ENCODE measurements around the gene TAS2R1.
"Not testable (repeated sequence)": the region's sequence is repeated elsewhere in the genome, so short reads cannot be mapped to it uniquely, and the experiment has no call there.

The TAS2R1 gene

GRCh38 chr5:9605041-9605838 is 24.9 kb downstream of the TAS2R1 start:
- H3K36me3 ChIP-seq (ENCODE audit: control insufficient read depth, insufficient read depth, low read length): no peaks in the 10 kb centered on the region
- H3K9me3 ChIP-seq (ENCODE audit: control insufficient read depth, insufficient read depth, low read length): no peaks in the 10 kb centered on the region
- no peaks in the 10 kb centered on the region for H3K4me1 ChIP-seq (ENCODE audit: control insufficient read depth, insufficient read depth, low read length)
- H3K27ac ChIP-seq (ENCODE audit: low read depth, low read length): no peak overlapping the region
- no peaks in the 10 kb centered on the region for H3K27me3 ChIP-seq (ENCODE audit: control insufficient read depth, insufficient read depth, low read length)
- no peak overlapping the region for H3K9ac ChIP-seq (ENCODE audit: low read depth, low read length)
- no peak overlapping the region for H3K4me3 ChIP-seq (ENCODE audit: low read depth, low read length)

GRCh38 chr5:9604416-9604815 is 25.7 kb downstream of the TAS2R1 start:
- no peaks in the 10 kb centered on the region for H3K27me3 ChIP-seq (ENCODE audit: control insufficient read depth, insufficient read depth, low read length)
- no peaks in the 10 kb centered on the region for H3K4me1 ChIP-seq (ENCODE audit: control insufficient read depth, insufficient read depth, low read length)
- no peak overlapping the region for H3K4me3 ChIP-seq (ENCODE audit: low read depth, low read length)
- H3K9me3 ChIP-seq (ENCODE audit: control insufficient read depth, insufficient read depth, low read length): no peaks in the 10 kb centered on the region
- H3K36me3 ChIP-seq (ENCODE audit: control insufficient read depth, insufficient read depth, low read length): no peaks in the 10 kb centered on the region
- no peak overlapping the region for H3K27ac ChIP-seq (ENCODE audit: low read depth, low read length)
- H3K9ac ChIP-seq (ENCODE audit: low read depth, low read length): no peak overlapping the region

GRCh38 chr5:9601055-9601739 is 29.0 kb downstream of the TAS2R1 start:
- Histone ChIP-seq H3K9me3 (ENCODE audit: control insufficient read depth, insufficient read depth, low read length) (no peaks in the 10 kb centered on the region), H3K27me3 (ENCODE audit: control insufficient read depth, insufficient read depth, low read length) (no peaks in the 10 kb centered on the region), H3K27ac (ENCODE audit: low read depth, low read length) (no peak overlapping the region), H3K9ac (ENCODE audit: low read depth, low read length) (no peak overlapping the region), H3K4me1 (ENCODE audit: control insufficient read depth, insufficient read depth, low read length) (peaks cover 10% of the 10 kb centered on the region), H3K36me3 (ENCODE audit: control insufficient read depth, insufficient read depth, low read length) (no peaks in the 10 kb centered on the region), H3K4me3 (ENCODE audit: low read depth, low read length) (no peak overlapping the region)

- H3K36me3 ChIP-seq (ENCODE audit: control insufficient read depth, insufficient read depth, low read length): no peaks in the 10 kb centered on the region
- peaks cover 10% of the 10 kb centered on the region for H3K4me1 ChIP-seq (ENCODE audit: control insufficient read depth, insufficient read depth, low read length)
- no peak overlapping the region for H3K4me3 ChIP-seq (ENCODE audit: low read depth, low read length)
- H3K27ac ChIP-seq (ENCODE audit: low read depth, low read length): peak overlapping the region; percentile 10
- H3K27me3 ChIP-seq (ENCODE audit: control insufficient read depth, insufficient read depth, low read length): no peaks in the 10 kb centered on the region
- no peaks in the 10 kb centered on the region for H3K9me3 ChIP-seq (ENCODE audit: control insufficient read depth, insufficient read depth, low read length)
- H3K9ac ChIP-seq (ENCODE audit: low read depth, low read length): no peak overlapping the region
Observed at GRCh38 chr5:9599391-9599790, 30.8 kb downstream of the TAS2R1 start.

- H3K9me3 ChIP-seq (ENCODE audit: control insufficient read depth, insufficient read depth, low read length); H3K4me3 ChIP-seq (ENCODE audit: low read depth, low read length); H3K27ac ChIP-seq (ENCODE audit: low read depth, low read length); H3K27me3 ChIP-seq (ENCODE audit: control insufficient read depth, insufficient read depth, low read length); H3K9ac ChIP-seq (ENCODE audit: low read depth, low read length); H3K36me3 ChIP-seq (ENCODE audit: control insufficient read depth, insufficient read depth, low read length): not testable (repeated sequence)
- H3K4me1 ChIP-seq (ENCODE audit: control insufficient read depth, insufficient read depth, low read length): peaks cover 10% of the 10 kb centered on the region
Observed at GRCh38 chr5:9598329-9598728, 31.8 kb downstream of the TAS2R1 start.

- peaks cover 10% of the 10 kb centered on the region for H3K4me1 ChIP-seq (ENCODE audit: control insufficient read depth, insufficient read depth, low read length)
- H3K36me3 ChIP-seq (ENCODE audit: control insufficient read depth, insufficient read depth, low read length); H3K27ac ChIP-seq (ENCODE audit: low read depth, low read length); H3K9me3 ChIP-seq (ENCODE audit: control insufficient read depth, insufficient read depth, low read length); H3K9ac ChIP-seq (ENCODE audit: low read depth, low read length); H3K4me3 ChIP-seq (ENCODE audit: low read depth, low read length); H3K27me3 ChIP-seq (ENCODE audit: control insufficient read depth, insufficient read depth, low read length): not testable (repeated sequence)
Observed at GRCh38 chr5:9597322-9597721, 32.8 kb downstream of the TAS2R1 start.

- Histone ChIP-seq H3K27me3 (ENCODE audit: control insufficient read depth, insufficient read depth, low read length) (no peaks in the 10 kb centered on the region), H3K36me3 (ENCODE audit: control insufficient read depth, insufficient read depth, low read length) (no peaks in the 10 kb centered on the region), H3K4me1 (ENCODE audit: control insufficient read depth, insufficient read depth, low read length) (peaks cover 10% of the 10 kb centered on the region), H3K4me3 (ENCODE audit: low read depth, low read length) (no peak overlapping the region), H3K9me3 (ENCODE audit: control insufficient read depth, insufficient read depth, low read length) (no peaks in the 10 kb centered on the region), H3K27ac (ENCODE audit: low read depth, low read length) (no peak overlapping the region), H3K9ac (ENCODE audit: low read depth, low read length) (no peak overlapping the region)
Observed at GRCh38 chr5:9596824-9597223, 33.3 kb downstream of the TAS2R1 start.

- Histone ChIP-seq H3K9me3 (ENCODE audit: control insufficient read depth, insufficient read depth, low read length) (no peaks in the 10 kb centered on the region), H3K27ac (ENCODE audit: low read depth, low read length) (no peak overlapping the region), H3K4me3 (ENCODE audit: low read depth, low read length) (no peak overlapping the region), H3K4me1 (ENCODE audit: control insufficient read depth, insufficient read depth, low read length) (peaks cover 10% of the 10 kb centered on the region), H3K27me3 (ENCODE audit: control insufficient read depth, insufficient read depth, low read length) (no peaks in the 10 kb centered on the region), H3K9ac (ENCODE audit: low read depth, low read length) (no peak overlapping the region), H3K36me3 (ENCODE audit: control insufficient read depth, insufficient read depth, low read length) (no peaks in the 10 kb centered on the region)
Observed at GRCh38 chr5:9596171-9596780, 33.9 kb downstream of the TAS2R1 start.

GRCh38 chr5:9594913-9595312 is 35.2 kb downstream of the TAS2R1 start:
- H3K27ac ChIP-seq (ENCODE audit: low read depth, low read length): no peak overlapping the region
- H3K9me3 ChIP-seq (ENCODE audit: control insufficient read depth, insufficient read depth, low read length): no peaks in the 10 kb centered on the region
- H3K4me3 ChIP-seq (ENCODE audit: low read depth, low read length): no peak overlapping the region
- no peaks in the 10 kb centered on the region for H3K36me3 ChIP-seq (ENCODE audit: control insufficient read depth, insufficient read depth, low read length)
- H3K27me3 ChIP-seq (ENCODE audit: control insufficient read depth, insufficient read depth, low read length): no peaks in the 10 kb centered on the region
- H3K9ac ChIP-seq (ENCODE audit: low read depth, low read length): no peak overlapping the region
- peaks cover 10% of the 10 kb centered on the region for H3K4me1 ChIP-seq (ENCODE audit: control insufficient read depth, insufficient read depth, low read length)

GRCh38 chr5:9589049-9589835 is 40.9 kb downstream of the TAS2R1 start:
- no peak overlapping the region for H3K27ac ChIP-seq (ENCODE audit: low read depth, low read length)
- H3K4me3 ChIP-seq (ENCODE audit: low read depth, low read length): no peak overlapping the region
- H3K9ac ChIP-seq (ENCODE audit: low read depth, low read length): no peak overlapping the region
- no peaks in the 10 kb centered on the region for H3K9me3 ChIP-seq (ENCODE audit: control insufficient read depth, insufficient read depth, low read length)
- no peaks in the 10 kb centered on the region for H3K4me1 ChIP-seq (ENCODE audit: control insufficient read depth, insufficient read depth, low read length)
- no peaks in the 10 kb centered on the region for H3K27me3 ChIP-seq (ENCODE audit: control insufficient read depth, insufficient read depth, low read length)
- no peaks in the 10 kb centered on the region for H3K36me3 ChIP-seq (ENCODE audit: control insufficient read depth, insufficient read depth, low read length)
